Measurements from ENCODE around the gene IRF8. TPM values are rescaled to one million over a fixed set of nuclear protein-coding genes. Genes with fewer than 3 reads are reported as not detected.

The IRF8 gene
- total RNA-seq = 7.2 TPM

GRCh38 chr16:85898521-85899442 lies at the start of gene IRF8:
Gene IRF8, plus strand, starts transcription at chr16:85899162. Its CDS starts 3,854 bp downstream, at chr16:85903016.

Small RNA genes within 50 kb of the gene (small RNA-seq; reads per million reads assigned to genes)
- gene MIR6774 = not detected

Other genes starting within 250 kb of the IRF8 start
- gene GINS2, start 210.2 kb upstream of the IRF8 start, total RNA-seq = 5.8 TPM
- 1.8 TPM for gene C16orf74, start 148.1 kb upstream of the IRF8 start, total RNA-seq
- 19.8 TPM for gene EMC8, start 99.6 kb upstream of the IRF8 start, total RNA-seq
- 294 TPM for gene COX4I1, start 99.5 kb upstream of the IRF8 start, total RNA-seq